DMS53 treated with DMSO at 0.1 percent for 48 hours (cell line): ENCODE data around the gene CNOT4.
A peak's percentile ranks its signal among the peaks of the same experiment; 100 is the strongest.
"Not testable (repeated sequence)": the region's sequence is repeated elsewhere in the genome, so short reads cannot be mapped to it uniquely, and the experiment has no call there.

Source experiments
- DNase-seq: peaks from one replicate; lab custom pipeline; 2025; ENCODE audit not compliant: unreplicated experiment; lab: John Stamatoyannopoulos, UW

The CNOT4 gene

DNA sequence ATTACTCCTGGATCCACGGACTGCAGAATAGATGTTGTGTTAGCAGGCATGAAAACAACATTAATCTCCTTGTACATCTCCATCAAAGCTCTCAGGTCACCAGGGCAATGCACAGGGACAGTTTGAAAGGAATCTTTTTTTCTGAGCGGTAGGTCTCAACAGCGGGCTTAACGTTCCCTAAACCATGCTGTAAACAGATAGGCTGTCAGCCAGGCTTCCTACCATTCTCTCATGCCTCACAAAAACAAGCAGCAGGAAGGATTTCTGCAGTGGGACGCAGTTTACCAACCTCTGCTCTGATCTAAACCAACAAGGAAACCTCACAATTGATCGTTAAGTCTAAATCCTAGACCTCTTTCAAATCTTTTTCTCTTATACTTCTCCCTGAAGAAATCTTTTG, 50.8 kb downstream of the CNOT4 start:
- DNase-seq = no peak

DNA sequence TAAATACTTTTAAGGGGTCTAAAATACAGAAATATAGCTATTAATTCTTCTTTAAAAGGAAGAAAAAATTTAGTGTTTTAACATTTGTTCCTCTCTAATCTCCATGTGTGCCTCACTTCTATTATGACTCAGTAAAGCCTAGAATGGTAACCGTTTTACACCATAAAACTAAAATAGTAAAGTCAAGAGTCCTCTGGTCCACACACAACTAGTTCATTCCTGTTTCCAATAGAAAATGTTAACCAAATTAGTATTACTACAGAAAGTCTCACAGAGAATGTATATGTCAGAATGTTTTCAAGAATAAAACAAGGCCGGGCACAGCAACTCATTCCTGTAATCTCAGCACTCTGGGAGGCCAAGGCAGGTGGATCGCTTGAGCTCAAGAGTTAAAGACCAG, 55.8 kb downstream of the CNOT4 start:
- no peak for DNase-seq

DNA sequence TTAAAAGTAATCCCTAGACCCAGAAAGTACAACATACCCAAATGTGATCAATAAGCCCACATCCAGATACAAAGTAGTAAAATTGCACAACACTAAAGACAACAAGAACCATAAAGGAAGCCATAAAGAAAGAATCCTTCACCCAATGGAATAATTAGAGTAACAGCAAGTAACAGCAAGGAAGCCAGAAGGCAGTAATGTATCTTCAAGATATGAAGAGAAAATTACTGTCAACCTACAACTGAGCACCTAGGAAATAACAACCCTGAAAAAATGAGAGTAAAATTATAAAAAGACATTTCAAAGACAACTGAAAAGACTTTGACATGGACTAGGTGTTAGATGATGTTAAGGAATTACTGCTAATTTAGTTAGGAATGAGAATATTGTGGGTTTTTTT, 60.5 kb downstream of the CNOT4 start:
- DNase-seq = no peak

DNA sequence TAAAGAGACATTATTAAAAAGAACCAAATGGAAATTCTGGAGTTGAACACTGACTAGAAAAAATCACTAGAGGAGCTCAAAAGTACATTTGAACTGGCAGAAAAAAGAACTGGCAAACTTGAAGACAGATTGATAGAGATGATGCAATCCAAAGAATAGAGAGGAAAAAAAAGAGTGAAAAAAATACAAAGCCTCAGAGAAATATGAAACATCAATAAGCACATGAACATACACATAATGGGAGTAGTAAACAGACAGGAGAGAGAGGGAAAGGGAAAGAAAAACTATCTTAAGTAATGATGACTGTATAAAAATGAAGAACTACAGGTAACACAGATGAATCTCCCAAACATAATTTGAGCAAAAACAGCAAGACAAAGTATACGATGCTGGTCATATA, 61.1 kb downstream of the CNOT4 start:
- no peak for DNase-seq

DNA sequence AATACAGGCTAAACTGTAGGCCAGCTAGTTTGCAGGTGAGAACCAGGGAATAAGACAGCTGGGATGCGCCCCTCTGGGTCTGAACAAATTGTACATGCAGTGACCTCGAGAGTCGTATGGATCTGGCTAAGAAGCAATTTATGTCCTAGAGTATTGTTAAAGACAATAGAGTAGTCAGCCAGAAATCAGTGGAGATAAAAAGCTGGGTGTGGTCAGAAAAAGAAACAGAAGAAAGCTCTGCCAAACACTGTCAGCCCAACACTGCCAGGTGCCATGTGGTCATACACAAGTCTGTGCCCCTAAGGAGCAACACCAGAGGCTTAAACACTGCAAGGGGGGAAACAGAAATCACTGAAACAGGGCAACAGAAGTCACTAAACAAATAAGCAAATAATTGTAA, 62.2 kb downstream of the CNOT4 start:
- DNase-seq = no peak

DNA sequence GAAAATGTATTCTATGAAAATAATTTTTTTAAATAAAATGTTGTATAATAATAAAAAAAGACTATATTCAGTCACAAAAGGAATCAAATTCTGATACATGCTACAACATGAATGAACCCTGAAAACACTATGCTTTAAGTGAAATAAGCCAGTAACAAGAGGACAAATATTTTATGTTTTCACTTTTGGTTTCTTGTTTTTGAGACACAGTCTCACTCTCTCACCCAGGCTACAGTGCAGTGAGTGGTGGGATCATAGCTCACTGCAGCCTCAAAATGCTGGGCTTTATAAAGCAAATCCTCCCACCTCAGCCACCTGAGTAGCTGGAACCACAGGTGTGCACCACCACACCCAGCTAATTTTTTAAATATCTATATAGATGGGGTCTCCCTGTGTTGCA, 64.2 kb downstream of the CNOT4 start:
- DNase-seq = no peak

DNA sequence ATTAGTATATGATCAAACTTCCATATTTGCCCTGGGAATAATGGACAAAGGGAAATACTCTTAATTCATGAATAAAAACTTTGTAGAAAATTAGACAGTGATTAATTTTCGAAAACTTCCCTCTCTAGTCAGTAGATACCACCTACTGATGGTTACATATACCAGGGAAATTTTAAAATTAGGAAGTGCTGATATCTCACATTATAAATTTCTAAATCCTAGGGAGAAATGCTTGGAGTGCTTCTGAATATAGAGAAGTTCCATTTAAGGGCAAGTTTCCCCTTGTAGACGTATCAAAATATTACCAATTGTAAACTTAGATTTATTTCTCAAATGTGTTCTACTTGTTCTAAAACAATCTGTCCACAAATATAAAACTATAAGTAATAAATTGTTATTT, 64.6 kb downstream of the CNOT4 start:
- not testable (repeated sequence) for DNase-seq

DNA sequence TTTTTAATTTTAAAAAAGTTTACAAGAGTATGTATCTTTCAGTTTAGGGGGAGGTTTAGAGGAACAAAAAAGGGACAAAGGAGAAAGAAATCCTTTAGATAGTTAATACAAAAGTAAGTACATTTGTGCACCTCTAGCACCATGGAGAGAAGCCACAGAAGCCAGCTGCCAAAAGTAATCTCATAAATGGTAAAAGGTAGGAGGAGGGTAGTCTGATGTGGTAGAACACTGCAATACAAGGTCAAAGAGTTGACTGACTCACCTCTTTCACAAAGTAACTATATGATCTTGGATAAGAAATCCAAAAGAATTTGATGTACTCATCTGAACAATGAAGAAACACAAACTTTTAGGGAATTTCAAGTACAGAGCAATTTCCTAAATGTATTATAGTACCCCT, 68.1 kb downstream of the CNOT4 start:
- DNase-seq = no peak

DNA sequence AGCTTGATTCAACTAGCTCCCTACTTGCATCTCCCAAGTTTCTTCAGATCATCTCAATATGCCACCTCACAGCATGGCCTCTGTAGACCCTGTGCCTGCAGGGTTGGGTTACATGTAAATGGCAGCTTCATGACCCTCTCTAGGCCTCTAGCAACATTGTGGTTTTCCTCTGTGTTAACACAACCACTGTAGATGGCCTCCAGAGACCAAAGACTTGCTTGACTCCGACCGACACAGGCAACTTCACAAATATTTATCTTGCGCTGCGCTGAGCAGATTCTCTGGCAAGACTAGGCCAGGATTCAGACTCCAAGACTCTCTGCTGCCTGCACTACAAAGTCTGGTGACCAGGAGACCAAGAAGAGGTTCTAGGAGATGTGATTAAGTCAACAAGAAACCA, 75.9 kb downstream of the CNOT4 start:
- no peak for DNase-seq

DNA sequence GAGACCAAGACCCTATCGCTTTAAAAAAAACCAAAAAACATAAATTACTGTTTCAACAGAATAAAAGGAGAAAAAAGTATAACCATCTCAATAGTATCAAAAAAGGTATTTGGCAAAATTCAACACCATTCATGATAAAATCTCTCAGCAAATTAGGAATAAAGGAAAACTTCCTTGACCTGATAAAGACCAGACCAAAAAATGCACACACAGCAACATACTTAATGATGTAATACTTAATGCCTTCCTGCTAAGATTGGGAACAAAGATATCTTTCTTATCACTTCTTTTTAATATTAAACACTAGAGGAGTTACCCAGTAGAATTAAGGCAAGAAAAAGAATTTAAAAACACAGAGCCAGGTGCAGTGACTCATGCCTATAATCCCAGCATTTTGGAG, 79.3 kb downstream of the CNOT4 start:
- no peak for DNase-seq

DNA sequence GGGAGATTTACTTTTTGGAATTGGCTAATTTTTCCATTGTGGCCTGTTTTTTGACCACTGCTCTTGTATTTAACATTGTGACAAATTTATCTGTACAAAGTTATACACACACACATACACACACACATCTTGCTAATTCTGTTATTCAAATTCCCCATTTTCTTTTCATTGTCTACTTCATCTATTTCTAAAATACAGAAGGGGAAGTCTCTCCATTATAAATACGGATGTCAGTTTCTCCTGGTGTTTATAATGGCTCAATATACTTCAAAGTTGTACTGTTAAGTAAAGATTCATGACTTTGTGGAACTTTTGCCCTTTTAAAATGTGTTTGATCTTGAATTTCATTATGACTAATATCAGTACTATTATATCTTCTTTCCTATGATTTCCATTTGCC, 81.0 kb downstream of the CNOT4 start:
- DNase-seq = no peak

DNA sequence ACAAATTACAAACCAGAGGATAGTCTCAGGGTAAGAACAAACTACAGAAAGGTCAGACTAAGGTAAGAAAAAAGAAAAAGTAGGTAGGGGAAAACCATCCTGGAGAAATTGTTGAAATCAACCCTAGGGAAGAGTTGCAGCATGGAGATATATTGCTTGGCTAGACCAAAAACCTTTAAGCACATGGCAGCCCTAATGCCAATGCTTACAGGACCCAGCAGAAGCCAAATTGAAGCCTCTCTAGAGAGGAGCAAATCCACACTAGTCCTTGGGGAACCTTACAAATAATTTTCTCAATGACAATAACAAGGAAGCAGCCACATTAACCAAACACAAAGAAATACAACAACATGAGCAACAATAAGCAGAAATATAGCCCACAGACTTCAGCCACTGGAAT, 81.9 kb downstream of the CNOT4 start:
- no peak for DNase-seq

DNA sequence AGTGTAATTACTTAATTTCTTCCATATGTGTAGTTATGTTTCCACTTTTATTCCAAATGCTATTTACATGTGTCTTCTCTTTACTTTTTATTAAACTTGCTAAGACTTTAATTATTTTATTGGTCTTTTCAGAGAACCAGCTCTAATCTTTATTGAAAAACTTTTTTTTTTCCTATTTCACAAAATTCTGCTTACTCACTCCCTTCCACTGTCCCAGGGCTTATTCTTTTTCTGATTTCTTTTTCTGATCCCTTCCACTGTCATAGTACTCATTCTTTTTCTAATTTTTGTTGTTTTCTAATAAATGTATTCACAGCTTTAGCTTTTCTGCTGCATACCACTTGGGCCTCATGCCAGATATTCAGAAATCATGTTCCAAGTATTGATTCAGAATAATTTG, 82.7 kb downstream of the CNOT4 start:
- DNase-seq = no peak

DNA sequence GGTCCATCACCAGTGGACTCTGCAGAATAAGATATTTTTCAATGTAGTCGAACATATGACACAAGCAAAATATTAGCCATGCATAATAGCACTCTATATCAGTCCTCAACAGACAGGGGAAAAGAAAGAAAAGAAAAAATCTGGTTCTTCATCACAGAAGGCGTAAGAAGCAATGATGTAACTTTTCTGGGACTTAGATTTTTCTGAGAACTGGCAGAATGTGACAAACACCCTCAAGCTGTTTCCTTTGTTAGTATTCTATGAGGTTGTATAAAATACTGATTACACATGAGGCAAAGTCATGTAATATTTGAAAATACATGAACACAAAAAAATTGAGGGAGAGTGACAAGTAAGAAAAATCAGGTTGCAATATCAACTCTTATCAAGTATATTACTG, 84.9 kb downstream of the CNOT4 start:
- no peak for DNase-seq

DNA sequence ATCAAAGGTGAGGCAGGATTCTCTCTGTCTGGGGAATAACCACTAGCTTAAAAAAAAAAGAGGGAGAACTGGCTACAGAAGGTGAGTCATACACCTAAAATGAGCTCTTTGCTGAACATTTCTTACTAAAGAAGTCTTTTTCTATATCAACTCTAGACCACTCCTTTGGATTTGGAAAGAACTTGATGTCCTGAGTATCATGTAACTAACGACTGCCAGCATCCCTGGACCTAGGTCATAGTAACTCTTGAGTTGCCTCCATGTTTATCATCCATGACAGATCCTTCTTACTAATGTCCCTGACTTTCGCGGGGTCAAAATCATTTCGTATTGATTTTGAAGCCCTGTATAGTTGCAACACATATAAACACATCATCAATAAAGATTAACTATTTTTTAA, 89.1 kb downstream of the CNOT4 start:
- no peak for DNase-seq

DNA sequence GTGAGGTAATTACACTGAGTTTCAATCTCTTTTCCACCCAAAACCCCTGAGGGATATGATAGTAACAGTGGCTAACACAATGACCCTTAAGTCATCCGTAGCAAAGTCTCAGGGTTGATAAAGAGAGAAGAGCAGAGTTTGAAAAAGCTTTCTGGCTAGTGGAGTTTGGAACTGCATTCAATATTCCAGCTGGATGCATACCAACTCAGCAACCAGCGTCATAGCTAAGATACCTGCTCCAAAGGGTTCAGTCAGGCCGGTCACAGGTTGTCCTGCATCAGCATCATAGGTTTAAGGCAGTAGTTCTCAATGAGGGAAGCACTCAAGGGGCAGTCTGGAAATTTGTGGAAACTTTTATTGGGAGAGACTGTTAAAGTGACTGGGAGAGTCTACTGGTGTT, 93.5 kb downstream of the CNOT4 start:
- DNase-seq = no peak

DNA sequence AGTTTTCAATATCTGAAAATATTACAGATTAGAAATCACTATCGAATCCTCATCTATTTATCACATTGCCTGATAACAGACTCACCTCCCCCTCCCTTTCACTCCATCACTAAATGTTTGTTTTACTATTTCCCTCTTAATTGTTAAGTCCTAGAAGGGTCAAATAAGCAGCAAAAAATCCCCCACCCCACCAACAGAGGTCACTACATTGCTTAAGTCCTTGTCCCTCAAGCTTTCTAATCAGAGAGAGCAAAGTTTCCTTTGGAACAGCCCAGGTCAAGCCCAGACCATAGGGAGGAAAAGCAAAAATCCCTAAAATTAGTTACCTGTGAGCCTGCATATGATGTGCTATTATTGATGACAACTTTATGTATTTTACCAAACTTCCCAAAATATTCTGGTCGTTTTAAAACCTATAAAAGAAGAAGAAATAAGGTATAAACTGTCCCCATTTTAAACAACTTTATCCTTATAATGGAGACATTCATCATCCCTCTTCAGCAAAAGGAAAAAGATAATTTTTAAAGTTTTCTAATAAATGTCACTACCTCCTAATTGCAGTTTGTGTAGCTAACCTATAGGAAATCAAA, 95.0 kb downstream of the CNOT4 start:
- peak; percentile 67 for DNase-seq

DNA sequence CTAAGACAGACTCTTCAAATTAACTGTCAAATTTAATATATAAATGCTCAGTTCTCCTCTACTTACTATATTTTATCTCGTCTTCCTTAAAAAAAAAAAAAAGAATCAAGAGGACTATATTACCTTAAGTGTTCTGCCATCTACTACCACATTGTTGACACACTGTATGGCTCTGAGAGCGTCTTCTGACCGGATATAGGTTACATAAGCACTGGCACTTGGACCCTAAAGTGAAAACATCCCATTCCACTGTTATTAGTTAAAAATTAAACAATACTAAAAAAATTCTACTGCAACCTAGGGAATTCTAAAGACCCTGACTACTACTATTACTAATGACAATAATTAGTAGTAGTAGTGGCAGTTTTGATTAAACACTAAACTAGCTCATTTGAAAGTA, 95.7 kb downstream of the CNOT4 start:
- DNase-seq = no peak

DNA sequence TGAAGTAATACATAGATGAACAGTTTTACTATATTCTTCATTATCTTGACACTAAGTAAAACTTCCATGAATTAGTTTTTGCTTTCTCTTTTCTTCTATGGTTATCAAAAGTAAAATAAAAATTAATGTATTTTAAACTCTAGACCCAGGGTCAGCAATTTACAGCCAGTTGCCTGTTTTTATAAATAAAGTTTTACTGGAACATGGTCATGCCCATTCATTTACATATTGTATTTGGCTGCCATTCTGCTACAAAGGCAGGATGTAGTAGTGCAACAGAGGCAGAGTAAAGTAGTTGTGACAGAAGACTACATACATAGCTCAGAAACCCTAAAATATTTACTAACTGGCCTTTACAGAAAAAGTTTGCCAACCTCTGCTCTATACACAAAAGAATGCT, 98.8 kb downstream of the CNOT4 start:
- no peak for DNase-seq

DNA sequence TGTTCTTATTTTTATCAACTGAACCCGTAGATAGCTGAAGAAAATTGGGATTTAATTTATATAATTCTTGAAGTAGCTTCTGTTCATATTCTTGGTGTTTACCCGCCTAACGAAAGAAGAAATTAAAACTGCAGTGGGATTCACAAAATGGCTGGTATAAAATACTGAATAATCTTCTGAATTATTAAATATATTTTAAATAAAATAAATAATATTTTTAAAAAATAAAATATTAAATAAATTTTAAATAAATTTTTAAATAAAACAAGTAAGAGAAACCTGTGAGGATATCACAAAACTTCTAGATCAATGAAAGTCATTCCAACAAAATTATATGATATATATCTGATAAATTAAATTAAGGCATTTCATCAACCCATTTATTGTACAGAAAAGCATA, 99.4 kb downstream of the CNOT4 start:
- no peak for DNase-seq

DNA sequence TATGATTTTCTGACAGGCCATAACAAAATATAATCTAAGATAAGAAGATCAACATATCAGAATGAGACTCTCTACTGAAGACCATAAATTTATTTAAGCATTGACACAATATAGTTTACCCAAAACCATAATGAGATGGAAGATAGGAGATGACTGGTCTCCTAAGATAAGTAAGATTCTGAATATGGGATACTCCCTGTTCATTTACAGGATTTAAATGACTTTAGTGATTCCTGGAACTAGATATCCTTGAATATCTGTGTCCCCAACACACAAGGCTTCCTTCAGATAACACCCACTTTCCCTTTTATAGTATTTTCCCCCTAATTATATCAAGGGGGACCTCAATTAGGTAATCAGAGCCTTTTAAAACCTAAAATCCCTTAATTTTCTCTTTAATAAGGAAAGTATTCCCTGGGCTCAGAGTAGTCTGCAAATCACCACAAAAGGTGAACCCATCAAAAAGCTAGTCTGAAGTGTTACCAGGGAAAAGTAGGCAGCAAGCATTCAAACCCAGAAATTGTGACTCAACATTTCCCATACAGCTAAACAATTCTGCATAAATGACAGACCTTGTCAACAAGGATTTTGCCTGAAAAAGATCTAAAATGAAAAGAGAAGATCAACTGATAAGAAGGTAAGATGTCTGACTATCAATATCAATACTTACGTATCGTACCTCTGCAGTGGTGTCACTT, 99.9 kb downstream of the CNOT4 start:
- no peak for DNase-seq

DNA sequence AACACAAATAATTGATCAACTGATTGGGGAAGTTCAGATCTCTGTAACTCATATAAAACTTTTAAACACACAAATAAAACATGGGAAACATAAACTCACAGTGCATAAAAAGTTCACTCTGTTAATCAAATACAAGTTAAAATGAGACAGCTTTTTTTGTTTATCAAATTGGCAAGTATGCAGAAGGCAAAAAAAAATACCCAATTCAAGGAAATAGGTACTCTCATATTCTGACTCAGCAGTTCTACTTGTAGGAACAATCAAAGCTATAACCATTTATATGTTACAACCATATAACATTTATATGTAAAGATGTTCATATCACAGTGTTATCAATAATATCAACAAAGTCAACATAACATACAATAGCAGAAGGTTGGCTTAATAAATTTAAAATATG, 102.0 kb downstream of the CNOT4 start:
- no peak for DNase-seq

DNA sequence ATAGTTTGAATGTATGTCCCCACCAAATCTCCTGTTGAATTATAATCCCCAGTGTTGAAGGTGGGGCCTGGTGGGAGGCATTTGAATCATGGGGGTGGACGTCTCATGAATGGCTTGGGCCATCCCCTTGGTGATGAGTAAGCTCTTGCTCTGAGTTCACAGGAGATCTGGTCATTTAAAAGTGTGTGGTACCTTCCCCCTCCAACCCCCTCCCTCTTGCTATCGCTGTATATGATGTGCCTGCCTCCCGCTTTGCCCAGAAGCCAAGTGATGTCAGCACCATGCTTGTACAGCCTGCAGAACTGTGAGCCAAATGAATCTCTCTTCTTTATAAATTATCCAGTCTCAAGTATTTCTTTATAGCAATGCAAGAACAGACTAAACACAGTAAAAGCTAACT, 103.0 kb downstream of the CNOT4 start:
- no peak for DNase-seq
